ENCODE measurements around the gene COG2. TPM values are rescaled to one million over a fixed set of nuclear protein-coding genes. Genes with fewer than 3 reads are reported as not detected.

The COG2 gene
- total and polyA plus RNA-seq, 2 of the 8 experiments (the other 6 are each of a cell fraction or from before 2014, with no cell fraction given): 10.3 to 36.7 TPM

DNA sequence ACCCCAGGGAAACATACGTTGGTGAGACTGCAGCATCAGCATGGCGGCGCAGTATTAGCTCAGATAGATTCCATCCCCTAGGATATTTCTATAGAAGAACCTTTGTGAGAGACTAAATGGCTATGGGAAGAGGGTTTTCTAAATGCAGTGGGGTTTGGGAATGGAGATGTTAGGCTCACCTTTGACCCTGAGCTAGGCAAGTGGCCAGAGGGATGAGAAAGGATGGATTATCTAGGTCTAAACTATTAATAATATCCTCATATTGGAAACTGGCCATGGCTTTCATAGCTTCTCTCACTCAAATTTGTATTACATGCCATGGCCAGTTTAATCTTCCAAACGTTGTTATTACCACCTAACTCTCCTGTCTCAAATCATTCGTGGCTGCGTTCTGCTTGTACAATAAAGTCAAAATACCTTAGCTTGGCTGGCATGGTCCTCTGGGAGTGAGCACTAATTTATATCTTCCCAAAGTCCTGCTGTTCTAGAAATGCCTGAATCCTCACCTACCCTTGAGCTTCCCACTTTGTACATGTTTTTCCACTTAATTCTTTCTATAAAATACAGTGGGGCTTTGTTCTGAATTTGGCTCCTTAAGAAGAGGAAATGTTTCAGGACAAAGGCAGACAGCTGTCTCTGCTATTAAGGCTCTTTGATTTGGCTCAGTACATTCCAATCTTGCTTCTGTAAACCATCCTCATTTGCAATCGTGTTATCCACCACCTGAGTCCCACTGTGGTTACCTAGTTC lies 31.0 kb upstream of the COG2 start:
- H3K18ac ChIP-seq (ENCODE audit: extremely low read depth, low read length): no peak overlapping the region
- H3K4ac ChIP-seq (replicated peaks; ENCODE audit: insufficient read length, low read depth, low read length): peak overlapping the region; percentile 80
- H2BK20ac ChIP-seq (ENCODE audit: low read length): no peak overlapping the region
- H2BK15ac ChIP-seq (ENCODE audit: low read length): no peak overlapping the region
- no peak overlapping the region for H2BK5ac ChIP-seq (ENCODE audit: low read depth, low read length)
- no peaks in the 10 kb centered on the region for H4K20me1 ChIP-seq (replicated peaks in 1 of 2; ENCODE audit: control insufficient read depth in 1 of 2, insufficient read depth in 2 of 2, low read length in 2 of 2)
- no peak overlapping the region for H2BK12ac ChIP-seq (ENCODE audit: low read depth, low read length)
- H3K9me3 ChIP-seq (ENCODE audit: insufficient read depth in 2 of 2, low read depth in 1 of 2, low read length in 1 of 2): no peaks in the 10 kb centered on the region
- ChIA-PET CTCF (ENCODE audit: partially characterized antibody) (interaction anchor here (0.6 to 3.2 kb wide), 6 partner anchors 10 to 295 kb away, joined by 3 to 11 read pairs (median 3); partner anchors contain the start of gene COG2), POLR2A (ENCODE audit: partially characterized antibody) (no interaction called here)
- no peaks in the 10 kb centered on the region; the same call in 1 of the 2 replicates for H3K23me2 ChIP-seq (ENCODE audit: low read depth, low read length)
- no peak overlapping the region for H2AK5ac ChIP-seq (ENCODE audit: low read depth, low read length)
- no peaks in the 10 kb centered on the region for H3K79me2 ChIP-seq (ENCODE audit: control insufficient read depth in 1 of 2, insufficient read depth in 2 of 2, low read length in 2 of 2)
- no peak overlapping the region for H4K8ac ChIP-seq (ENCODE audit: extremely low read depth, insufficient read depth, low read length)
- H2BK120ac ChIP-seq (replicated peaks; ENCODE audit: low read depth, low read length): no peak overlapping the region
- FAIRE-seq (no peak), DNase-seq (ENCODE audit: low read depth in 1 of 2, low spot score in 2 of 2) (no peak)
- H3K36me3 ChIP-seq (ENCODE audit: control insufficient read depth in 2 of 4, insufficient read depth in 4 of 4, low read length in 3 of 4): no peaks in the 10 kb centered on the region
- peaks cover 0 to 18% (median 10%) of the 10 kb centered on the region in 4 experiments; a peak in 4 of 7 replicates for H3K4me1 ChIP-seq (replicated peaks in 1 of 4; ENCODE audit: control insufficient read depth in 3 of 4, insufficient read depth in 4 of 4, low read length in 3 of 4)
- H3K79me1 ChIP-seq (ENCODE audit: low read depth, low read length): no peaks in the 10 kb centered on the region
- no peak overlapping the region for H3K14ac ChIP-seq (ENCODE audit: insufficient read length)
- H3K9ac ChIP-seq (replicated peaks in 1 of 4; ENCODE audit: extremely low read depth in 1 of 4, low read depth in 3 of 4, low read length in 3 of 4): no peak overlapping the region
- no peak overlapping the region for H3K23ac ChIP-seq (ENCODE audit: insufficient read length)
- 86% methylated on average over 7 of the region's 7 CpGs; no CpG with 5 or more reads in 1 of the 2 experiments for WGBS, 2 experiments (ENCODE audit: extremely low coverage in 1 of 2, insufficient coverage in 1 of 2, insufficient read length in 1 of 2, insufficient replicate concordance in 2 of 2, low coverage in 1 of 2, low lambda C conversion rate in 2 of 2, missing lambda C conversion rate in 1 of 2)
- no peak overlapping the region for H2AFZ ChIP-seq (ENCODE audit: low read length)
- H3K56ac ChIP-seq (replicated peaks; ENCODE audit: insufficient read length, low read depth, low read length): no peak overlapping the region
- no peak overlapping the region for H3K27ac ChIP-seq (ENCODE audit: low read depth, low read length)
- H3K4me2 ChIP-seq (ENCODE audit: insufficient read depth in 1 of 2, low read depth in 2 of 2, low read length in 2 of 2): no peak overlapping the region
- no peak overlapping the region for H3K4me3 ChIP-seq (ENCODE audit: extremely low read depth in 1 of 4, insufficient read depth in 2 of 4, low read depth in 3 of 4, low read length in 4 of 4)
- H3K27me3 ChIP-seq (replicated peaks in 1 of 4; ENCODE audit: control insufficient read depth in 3 of 4, extremely low read depth in 1 of 4, insufficient read depth in 3 of 4, low read length in 3 of 4): no peaks in the 10 kb centered on the region
- H4K5ac ChIP-seq (ENCODE audit: insufficient read length, low read depth, low read length): no peak overlapping the region
- H4K91ac ChIP-seq (replicated peaks; ENCODE audit: insufficient read length, low read length): peak overlapping the region; percentile 70
- TF ChIP-seq TAF1 (IDR thresholded peaks at IDR 0.05; ENCODE audit: low read depth, low read length): no peak
- TF ChIP-seq SP1 (IDR thresholded peaks at IDR 0.05; ENCODE audit: low read depth, low read length): no peak
- TF ChIP-seq FOSL1 (IDR thresholded peaks at IDR 0.05; ENCODE audit: insufficient read depth, low read depth, low read length): no peak
- no peak for TF ChIP-seq SIX5 (IDR thresholded peaks at IDR 0.05; ENCODE audit: low read depth, low read length)
- TF ChIP-seq SAP30 (IDR thresholded peaks at IDR 0.05; ENCODE audit: insufficient read depth, insufficient replicate concordance, low read length): no peak
- TF ChIP-seq GTF2F1 (IDR thresholded peaks at IDR 0.05; ENCODE audit: borderline replicate concordance, low read depth, low read length): no peak
- no peak for TF ChIP-seq CBX8 (IDR thresholded peaks at IDR 0.05; ENCODE audit: borderline replicate concordance, low read depth, low read length)
- no peak for TF ChIP-seq EP300 (IDR thresholded peaks at IDR 0.05; ENCODE audit: borderline replicate concordance in 1 of 2, low read depth in 2 of 2, low read length in 2 of 2)
- no peak for TF ChIP-seq CBX5 (IDR thresholded peaks at IDR 0.05; ENCODE audit: low read depth, low read length)
- TF ChIP-seq NRF1 (IDR thresholded peaks at IDR 0.05; ENCODE audit: low read depth, low read length): no peak

Data from H1 (cell line).